Astrocyte (in vitro differentiated cells and primary cell): Measurements from ENCODE around the gene CAPZB. TPM values are rescaled to one million over a fixed set of nuclear protein-coding genes. Genes with fewer than 3 reads are reported as not detected.

Source experiments
- DNase-seq: peaks from one replicate; pipeline ENCODE4 v3.0.0-alpha.2; 2010; ENCODE audit warnings: low read depth
- FAIRE-seq: peaks from 2 replicates; lab custom pipeline; 2011; peaks lifted over from hg19 to GRCh38; lab: Jason Lieb, UNC
- H2AFZ ChIP-seq: 2 replicates; pipeline ENCODE4 v1.6.0; 2012; ENCODE audit warnings: low read depth, low read length, inconsistent platforms
- H3K27ac ChIP-seq: 2 replicates; pipeline ENCODE4 v1.5.1; 2011; ENCODE audit warnings: low read depth, low read length, inconsistent platforms
- H3K27me3 ChIP-seq: 2 replicates; pipeline ENCODE4 v1.6.0; 2011; ENCODE audit warnings: low read length, inconsistent platforms; ENCODE audit not compliant: insufficient read depth
- H3K36me3 ChIP-seq: 2 replicates; pipeline ENCODE4 v1.5.1; 2011; ENCODE audit warnings: low read length, inconsistent platforms; ENCODE audit not compliant: insufficient read depth
- H3K4me1 ChIP-seq: 2 replicates; pipeline ENCODE4 v1.5.1; 2011; ENCODE audit warnings: low read length, inconsistent platforms; ENCODE audit not compliant: insufficient read depth
- H3K4me2 ChIP-seq: 2 replicates; pipeline ENCODE4 v1.6.0; 2012; ENCODE audit warnings: low read length, inconsistent platforms
- H3K4me3 ChIP-seq: 2 replicates; pipeline ENCODE4 v1.5.1; 2011; ENCODE audit warnings: low read depth, mild to moderate bottlenecking, low read length, inconsistent platforms; ENCODE audit not compliant: insufficient read depth
- H3K79me2 ChIP-seq: 2 replicates; pipeline ENCODE4 v1.6.0; 2012; ENCODE audit warnings: mild to moderate bottlenecking, low read length, inconsistent platforms; ENCODE audit not compliant: insufficient read depth
- H3K9ac ChIP-seq: 2 replicates; pipeline ENCODE4 v1.6.0; 2012; ENCODE audit warnings: mild to moderate bottlenecking, low read length, inconsistent platforms
- H3K9me3 ChIP-seq: 2 replicates; pipeline ENCODE4 v1.5.1; 2012; ENCODE audit warnings: low read depth, mild to moderate bottlenecking, low read length, inconsistent platforms; ENCODE audit not compliant: insufficient read depth
- H4K20me1 ChIP-seq: 2 replicates; pipeline ENCODE4 v1.6.0; 2012; ENCODE audit warnings: low read length, inconsistent platforms; ENCODE audit not compliant: insufficient read depth
- H3K27ac Mint-ChIP-seq: one replicate; pipeline ENCODE4 v1.8.0; 2021; ENCODE audit warnings: mild to moderate bottlenecking, mixed read lengths; ENCODE audit not compliant: unreplicated experiment
- H3K27me3 Mint-ChIP-seq: one replicate; pipeline ENCODE4 v1.8.0; 2021; ENCODE audit warnings: low read depth, mixed read lengths; ENCODE audit not compliant: unreplicated experiment
- H3K36me3 Mint-ChIP-seq: one replicate; pipeline ENCODE4 v1.8.0; 2021; ENCODE audit warnings: low read depth, mixed read lengths; ENCODE audit not compliant: unreplicated experiment
- H3K4me1 Mint-ChIP-seq: one replicate; pipeline ENCODE4 v1.8.0; 2021; ENCODE audit warnings: low read depth, mixed read lengths; ENCODE audit not compliant: unreplicated experiment
- H3K4me3 Mint-ChIP-seq: one replicate; pipeline ENCODE4 v1.8.0; 2021; ENCODE audit warnings: mild to moderate bottlenecking, moderate library complexity, mixed read lengths; ENCODE audit not compliant: unreplicated experiment
- H3K9me3 Mint-ChIP-seq: one replicate; pipeline ENCODE4 v1.8.0; 2021; ENCODE audit warnings: mild to moderate bottlenecking, mixed read lengths; ENCODE audit not compliant: unreplicated experiment
- CTCF ChIP-seq: IDR thresholded peaks from 2 replicates; pipeline ENCODE4 v1.5.1; 2011; ENCODE audit warnings: low read depth, mild to moderate bottlenecking, inconsistent platforms, low read length, moderate library complexity; ENCODE audit not compliant: insufficient read depth
- EZH2 ChIP-seq: IDR thresholded peaks from 2 replicates; pipeline ENCODE4 v1.6.1; 2012; ENCODE audit warnings: mild to moderate bottlenecking, low read length, inconsistent platforms; ENCODE audit not compliant: insufficient read depth
- total RNA-seq: library from RNA; stranded (reverse); gene quantifications from 2 replicates; pipeline ENCODE4 v1.2.1, GENCODE V29; 2021

CAPZB gene
- total RNA-seq, 1 donor from 2014 or later: 458 TPM

DNA sequence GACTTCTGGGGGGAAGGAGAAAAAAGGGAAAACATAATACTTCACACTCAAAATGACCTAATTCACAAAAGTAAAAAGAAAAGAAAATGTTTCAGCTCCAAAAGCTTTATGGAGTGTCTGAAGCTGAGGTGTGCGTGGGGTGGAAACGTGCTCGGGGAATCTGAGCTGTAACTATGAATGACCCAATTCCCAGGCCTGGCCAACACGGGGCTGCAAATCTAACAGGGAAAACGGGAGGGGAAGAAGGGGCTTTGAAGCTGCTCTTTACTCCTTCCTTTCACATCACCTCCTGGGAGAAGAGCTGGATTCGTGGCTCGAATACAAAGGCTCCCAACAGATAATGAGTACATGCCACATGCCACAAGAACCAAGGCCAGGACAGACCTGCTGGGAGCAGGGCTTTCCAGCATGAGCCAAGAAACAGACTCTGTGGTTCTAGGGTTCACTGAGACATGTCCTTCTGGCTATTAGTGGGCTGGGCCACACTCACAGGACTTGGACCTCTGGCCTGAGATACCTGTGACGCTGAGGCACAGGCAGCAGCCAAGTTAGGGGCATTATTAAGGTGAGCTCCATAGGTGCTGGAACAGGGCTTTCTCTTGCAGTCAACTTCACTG, 121.7 kb downstream of the CAPZB start:
- Histone ChIP-seq H3K9me3 (no peaks in the 10 kb centered on the region), H3K4me2 (no peak overlapping the region), H3K9ac (no peak overlapping the region), H4K20me1 (peaks cover 96% of the 10 kb centered on the region), H3K27ac (no peak overlapping the region), H3K79me2 (peaks cover 80% of the 10 kb centered on the region), H2AFZ (no peak overlapping the region), H3K4me3 (no peak overlapping the region), H3K36me3 (peaks cover 15% of the 10 kb centered on the region), H3K4me1 (no peaks in the 10 kb centered on the region), H3K27me3 (no peaks in the 10 kb centered on the region)
- DNase-seq: no peak
- H3K9me3 Mint-ChIP-seq: no peaks in the 10 kb centered on the region
- H3K36me3 Mint-ChIP-seq: peaks cover 15% of the 10 kb centered on the region
- H3K4me1 Mint-ChIP-seq: peaks cover 17% of the 10 kb centered on the region
- no peak for FAIRE-seq
- H3K27ac Mint-ChIP-seq: no peak overlapping the region
- no peak overlapping the region for H3K4me3 Mint-ChIP-seq
- TF ChIP-seq CTCF (no peak), EZH2 (no peak)
- no peaks in the 10 kb centered on the region for H3K27me3 Mint-ChIP-seq

- Mint-ChIP-seq H3K27me3 (no peaks in the 10 kb centered on the region), H3K4me3 (no peak overlapping the region), H3K4me1 (peaks cover 17% of the 10 kb centered on the region), H3K27ac (no peak overlapping the region), H3K9me3 (no peaks in the 10 kb centered on the region), H3K36me3 (peaks cover 15% of the 10 kb centered on the region)
- H3K9me3 ChIP-seq: no peaks in the 10 kb centered on the region
- no peak overlapping the region for H3K4me2 ChIP-seq
- FAIRE-seq: no peak
- peaks cover 81% of the 10 kb centered on the region for H3K79me2 ChIP-seq
- no peak overlapping the region for H3K27ac ChIP-seq
- DNase-seq: peak; percentile 40
- H3K4me1 ChIP-seq: no peaks in the 10 kb centered on the region
- H4K20me1 ChIP-seq: peaks cover 92% of the 10 kb centered on the region
- H3K36me3 ChIP-seq: peaks cover 15% of the 10 kb centered on the region
- no peak overlapping the region for H2AFZ ChIP-seq
- H3K9ac ChIP-seq: no peak overlapping the region
- no peaks in the 10 kb centered on the region for H3K27me3 ChIP-seq
- H3K4me3 ChIP-seq: no peak overlapping the region
- TF ChIP-seq EZH2 (no peak), CTCF (no peak)
Measured at GRCh38 chr1:19361611-19362147, 123.7 kb downstream of the CAPZB start.
